ENCODE measurements around the gene PGF. TPM values are rescaled to one million over a fixed set of nuclear protein-coding genes. Genes with fewer than 3 reads are reported as not detected.
"Not testable (repeated sequence)": the region's sequence is repeated elsewhere in the genome, so short reads cannot be mapped to it uniquely, and the experiment has no call there.

PGF gene
- 10 to 100 TPM in 1 of 3 donors, 1 to 10 TPM in 2; 3.7 to 17.9 (median 8.2) TPM for total RNA-seq

- Histone ChIP-seq H3K4me1 (peaks cover 0 to 6% of the 10 kb centered on the region in 2 donors), H3K27me3 (no peaks in the 10 kb centered on the region), H3K36me3 (no peaks in the 10 kb centered on the region), H3K9me3 (no peaks in the 10 kb centered on the region), H3K27ac (peak within 1 kb of the TSS; percentile 65 to 73), H3K4me3 (peak within 1 kb of the TSS; percentile 55 to 77 (median 59))
- no peak for TF ChIP-seq POLR2A (IDR thresholded peaks at IDR 0.05)
- TF ChIP-seq POLR2AphosphoS5 (IDR thresholded peaks at IDR 0.05): peak in 1 of 3 donors; percentile 28
- DNase-seq (ENCODE audit: low spot score in 2 of 2): no peak
- intact Hi-C loops (cut with DNase I; ENCODE audit: low total_unique reads): no loop called here
Measured at GRCh38 chr14:74955229-74956026, at the start of gene PGF. Gene PGF, minus strand, starts transcription at chr14:74955597. Its CDS starts 355 bp downstream, at chr14:74955242.

- Histone ChIP-seq H3K36me3 (no peaks in the 10 kb centered on the region), H3K4me1 (no peaks in the 10 kb centered on the region), H3K27me3 (no peaks in the 10 kb centered on the region), H3K4me3 (peak overlapping the region; percentile 83 to 93 (median 87)), H3K9me3 (no peaks in the 10 kb centered on the region), H3K27ac (peak overlapping the region; percentile 89 to 97)
- intact Hi-C loops (cut with DNase I; ENCODE audit: low total_unique reads): no loop called here
- DNase-seq (ENCODE audit: low spot score in 2 of 2): no peak
- TF ChIP-seq POLR2AphosphoS5 (IDR thresholded peaks at IDR 0.05) (no peak), CTCF (IDR thresholded peaks at IDR 0.05) (no peak), POLR2A (IDR thresholded peaks at IDR 0.05) (no peak)
Measured at GRCh38 chr14:75003250-75004027, 48.0 kb upstream of the PGF start.

GRCh38 chr14:75002392-75003249, 47.2 kb upstream of the PGF start, which contains the start of gene EIF2B2:
Gene EIF2B2, plus strand, starts transcription at chr14:75002921. Its CDS starts 70 bp downstream, at chr14:75002991.
- peak; percentile 98 for DNase-seq (ENCODE audit: low spot score in 2 of 2)
- no peaks in the 10 kb centered on the region for H3K27me3 ChIP-seq
- TF ChIP-seq POLR2A (IDR thresholded peaks at IDR 0.05) (no peak), CTCF (IDR thresholded peaks at IDR 0.05) (peak; percentile 27 to 45 (median 32)), POLR2AphosphoS5 (IDR thresholded peaks at IDR 0.05) (peak; percentile 79 to 84 (median 84))
- peak within 1 kb of the TSS; percentile 89 to 97 for H3K27ac ChIP-seq
- H3K36me3 ChIP-seq: no peaks in the 10 kb centered on the region
- H3K9me3 ChIP-seq: no peaks in the 10 kb centered on the region
- H3K4me3 ChIP-seq: peak within 1 kb of the TSS; percentile 83 to 93 (median 87)
- intact Hi-C loops (cut with DNase I; ENCODE audit: low total_unique reads): no loop called here
- H3K4me1 ChIP-seq: no peaks in the 10 kb centered on the region

- H3K27me3 ChIP-seq: no peaks in the 10 kb centered on the region
- no peak for TF ChIP-seq POLR2AphosphoS5 (IDR thresholded peaks at IDR 0.05)
- no peak for TF ChIP-seq CTCF (IDR thresholded peaks at IDR 0.05)
- no peak for TF ChIP-seq POLR2A (IDR thresholded peaks at IDR 0.05)
- no peak for DNase-seq (ENCODE audit: low spot score in 2 of 2)
- no peaks in the 10 kb centered on the region for H3K4me1 ChIP-seq
- no peaks in the 10 kb centered on the region for H3K9me3 ChIP-seq
- H3K36me3 ChIP-seq: no peaks in the 10 kb centered on the region
- intact Hi-C loops (cut with DNase I; ENCODE audit: low total_unique reads): no loop called here
- peak overlapping the region; percentile 89 to 97 for H3K27ac ChIP-seq
- H3K4me3 ChIP-seq: peak overlapping the region; percentile 83 to 93 (median 87)
Measured at GRCh38 chr14:75001899-75002298, 46.5 kb upstream of the PGF start.

- DNase-seq (ENCODE audit: low spot score in 2 of 2): no peak
- H3K27ac ChIP-seq: no peak overlapping the region
- no peaks in the 10 kb centered on the region for H3K27me3 ChIP-seq
- intact Hi-C loops (cut with DNase I; ENCODE audit: low total_unique reads): no loop called here
- TF ChIP-seq CTCF (IDR thresholded peaks at IDR 0.05): no peak
- TF ChIP-seq POLR2A (IDR thresholded peaks at IDR 0.05): no peak
- TF ChIP-seq POLR2AphosphoS5 (IDR thresholded peaks at IDR 0.05): no peak
- no peaks in the 10 kb centered on the region for H3K9me3 ChIP-seq
- no peaks in the 10 kb centered on the region for H3K36me3 ChIP-seq
- H3K4me3 ChIP-seq: no peak overlapping the region
- H3K4me1 ChIP-seq: no peaks in the 10 kb centered on the region
Measured at GRCh38 chr14:75001261-75001660, 45.9 kb upstream of the PGF start.

- DNase-seq (ENCODE audit: low spot score in 2 of 2); H3K27me3 ChIP-seq; intact Hi-C loops (cut with DNase I; ENCODE audit: low total_unique reads); H3K9me3 ChIP-seq; H3K36me3 ChIP-seq; H3K27ac ChIP-seq; H3K4me3 ChIP-seq; H3K4me1 ChIP-seq: not testable (repeated sequence)
Measured at GRCh38 chr14:74995781-74996180, 40.4 kb upstream of the PGF start.

GRCh38 chr14:74994182-74994581, 38.8 kb upstream of the PGF start:
- intact Hi-C loops (cut with DNase I; ENCODE audit: low total_unique reads); H3K27ac ChIP-seq; H3K9me3 ChIP-seq; H3K36me3 ChIP-seq; H3K4me3 ChIP-seq; DNase-seq (ENCODE audit: low spot score in 2 of 2); H3K27me3 ChIP-seq; H3K4me1 ChIP-seq: not testable (repeated sequence)
